GM10248 (cell line): ENCODE measurements around the gene TTLL4.

Experiments
- CTCF ChIA-PET: fragments of 300-600 bp; sonication (Branson Sonifier 250); formaldehyde crosslinking; extraction: SDS; loops from one replicate; lab custom pipeline; 2021; ENCODE audit warnings: antibody characterized with exemption; lab: Yijun Ruan, JAX
- POLR2A ChIA-PET: fragments of 350-650 bp; sonication (Branson Sonifier 250); formaldehyde crosslinking; extraction: SDS; loops from one replicate; lab custom pipeline; 2020; ENCODE audit warnings: antibody characterized with exemption; lab: Yijun Ruan, JAX
- DNase-seq: peaks from one replicate; pipeline ENCODE4 v3.0.0; 2012; ENCODE audit errors: extremely low spot score
- CTCF ChIP-seq: IDR thresholded peaks from 2 replicates; pipeline ENCODE4 v1.5.1; 2012; ENCODE audit warnings: mild to moderate bottlenecking, low read depth; ENCODE audit errors: extremely low read depth, missing control alignments, control extremely low read depth

TTLL4 gene

GRCh38 chr2:218727502-218728165, 17.0 kb downstream of the TTLL4 start:
- ChIA-PET POLR2A (interaction anchor here (0.6 kb wide), 1 partner anchor 8 kb away, joined by 5 read pairs; no protein-coding TSS in a partner anchor), CTCF (interaction anchor here (0.6 to 2.9 kb wide), 10 partner anchors 9 to 122 kb away, joined by 3 to 16 read pairs (median 5); partner anchors contain the start of gene TTLL4)
- TF ChIP-seq CTCF, result peak; percentile 14
- no peak for DNase-seq

- TF ChIP-seq CTCF, result no peak
- no peak for DNase-seq
- ChIA-PET CTCF (interaction anchor here (1.2 to 5.2 kb wide), 4 partner anchors 19 to 147 kb away, joined by 3 to 18 read pairs (median 4); partner anchors contain the start of gene TTLL4), POLR2A (no interaction called here)
Measured at GRCh38 chr2:218729640-218730039, 19.0 kb downstream of the TTLL4 start.

- no peak for DNase-seq
- no peak for TF ChIP-seq CTCF
- CTCF ChIA-PET, result interaction anchor here (0.9 to 5.2 kb wide), 8 partner anchors 10 to 293 kb away, joined by 3 to 18 read pairs (median 4); partner anchors contain the start of gene TTLL4
- POLR2A ChIA-PET, result no interaction called here
Measured at GRCh38 chr2:218732052-218732760, 21.6 kb downstream of the TTLL4 start.

- DNase-seq, result no peak
- ChIA-PET CTCF (interaction anchor here (1.1 to 5.2 kb wide), 4 partner anchors 22 to 115 kb away, joined by 3 to 18 read pairs (median 6); partner anchors contain the start of gene TTLL4), POLR2A (no interaction called here)
- TF ChIP-seq CTCF, result no peak
Measured at GRCh38 chr2:218732761-218733158, 22.1 kb downstream of the TTLL4 start.

GRCh38 chr2:218733171-218734021, 22.8 kb downstream of the TTLL4 start:
- CTCF ChIA-PET, result interaction anchor here (1.1 to 5.2 kb wide), 4 partner anchors 22 to 114 kb away, joined by 3 to 18 read pairs (median 6); partner anchors contain the start of gene TTLL4
- DNase-seq, result peak; percentile 42
- TF ChIP-seq CTCF, result no peak
- POLR2A ChIA-PET, result no interaction called here
